Skin epidermis (tissue), 12 donors: ENCODE results near the gene AMOTL2.

ENCODE experiments used
- H3K27ac ChIP-seq, 21 experiments: fragments of 200-600 bp; sonication (generic) in 11 of 21; one replicate each; pipeline ENCODE4 v1.5.0; 2020; ENCODE audit warnings: mild to moderate bottlenecking in 3 of 21, inconsistent platforms in 2 of 21, moderate library complexity in 2 of 21
- H3K4me3 ChIP-seq, 7 experiments: fragments of 200-600 bp; sonication (generic) in 2 of 7; one replicate each; pipeline ENCODE4 v1.5.0; 2020; ENCODE audit warnings: inconsistent platforms in 2 of 7, mild to moderate bottlenecking in 2 of 7, moderate library complexity in 1 of 7

AMOTL2 gene

DNA sequence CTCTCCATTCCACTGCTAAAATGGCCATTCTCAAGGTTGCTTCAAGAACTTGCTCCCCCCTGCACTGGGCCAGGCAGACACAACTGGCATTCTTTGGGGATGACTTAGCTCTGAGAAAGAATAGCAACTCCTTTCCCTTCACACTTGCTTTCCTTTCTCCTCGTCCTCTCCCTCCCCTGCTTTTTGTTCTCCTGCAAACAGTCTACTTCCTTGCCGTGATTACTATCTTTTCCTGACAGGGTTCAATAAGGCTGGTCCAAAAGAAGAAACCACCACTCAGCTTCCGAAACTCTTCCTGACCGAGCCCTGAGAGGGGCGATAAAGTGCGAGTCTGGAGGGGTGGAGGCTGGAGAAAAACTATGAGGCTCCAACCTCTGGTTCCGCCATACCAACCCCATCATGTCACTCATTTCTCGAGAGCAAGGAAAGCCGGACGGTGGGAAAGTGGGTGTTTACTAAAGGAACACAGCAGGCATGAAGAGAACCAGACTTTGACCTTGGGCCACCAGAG is 5.0 kb downstream of the AMOTL2 start:
- Histone ChIP-seq H3K4me3 (no peak overlapping the region), H3K27ac (peak overlapping the region in 13 of 21 experiments; percentile 4 to 61 (median 37))

- Histone ChIP-seq H3K27ac (peak overlapping the region in 12 of 21 experiments; percentile 2 to 61 (median 38)), H3K4me3 (no peak overlapping the region)
Measured at GRCh38 chr3:134368751-134369105, 5.5 kb downstream of the AMOTL2 start.

GRCh38 chr3:134367869-134368750 is 6.1 kb downstream of the AMOTL2 start:
- Histone ChIP-seq H3K27ac (peak overlapping the region in 7 of 21 experiments; percentile 2 to 56 (median 19)), H3K4me3 (no peak overlapping the region)

DNA sequence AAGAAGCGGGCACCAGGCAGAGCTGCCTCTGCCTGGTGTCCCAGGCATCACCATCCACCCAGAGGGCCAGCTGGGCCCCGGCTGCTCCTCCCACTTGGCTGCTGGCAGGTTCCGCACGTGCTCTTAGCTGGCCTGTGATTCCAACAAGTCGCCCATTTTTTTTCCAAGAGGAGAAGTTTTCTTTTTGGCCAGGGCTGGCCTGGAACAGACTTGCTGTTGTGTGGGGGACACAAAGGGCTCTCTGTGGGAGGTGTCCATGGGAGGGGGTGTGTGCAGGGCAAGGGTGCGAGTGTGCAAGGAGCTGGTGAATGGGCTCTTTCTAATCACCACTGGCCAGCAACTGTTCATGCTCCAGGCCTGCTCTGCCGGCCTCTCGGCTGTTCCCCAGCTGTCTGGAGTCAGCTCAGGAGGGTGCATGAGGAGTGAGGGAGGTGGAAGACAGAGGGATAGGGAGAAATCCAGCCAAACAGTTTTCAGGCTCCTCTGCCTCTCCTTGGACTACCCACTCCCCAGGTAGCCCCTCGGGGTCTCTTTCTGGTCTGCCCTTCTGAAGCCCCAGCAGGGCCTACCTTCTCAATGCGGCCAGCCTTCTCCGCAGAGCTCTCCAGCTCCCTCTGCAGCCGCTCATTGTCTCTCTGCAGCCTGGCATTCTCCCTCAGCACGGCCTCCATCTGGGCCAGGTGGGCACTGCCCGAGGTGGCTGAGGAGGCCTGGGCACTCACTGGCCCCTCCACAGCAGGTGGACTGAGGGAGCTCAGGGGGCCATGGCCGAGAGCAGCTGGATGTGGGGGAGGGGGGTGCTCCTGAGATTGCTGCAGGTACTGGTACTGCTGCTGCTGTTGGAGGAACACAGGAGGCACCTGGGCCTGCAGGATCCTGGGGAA is 7.1 kb downstream of the AMOTL2 start:
- H3K27ac ChIP-seq: peak overlapping the region in 7 of 21 experiments; percentile 3 to 51 (median 45)

GRCh38 chr3:134366221-134366927 is 7.9 kb downstream of the AMOTL2 start:
- Histone ChIP-seq H3K27ac (peak overlapping the region in 6 of 21 experiments; percentile 24 to 50 (median 40)), H3K4me3 (no peak overlapping the region)

More for the DNA sequence above, 7.1 kb downstream of the AMOTL2 start:
- H3K4me3 ChIP-seq: no peak overlapping the region

DNA sequence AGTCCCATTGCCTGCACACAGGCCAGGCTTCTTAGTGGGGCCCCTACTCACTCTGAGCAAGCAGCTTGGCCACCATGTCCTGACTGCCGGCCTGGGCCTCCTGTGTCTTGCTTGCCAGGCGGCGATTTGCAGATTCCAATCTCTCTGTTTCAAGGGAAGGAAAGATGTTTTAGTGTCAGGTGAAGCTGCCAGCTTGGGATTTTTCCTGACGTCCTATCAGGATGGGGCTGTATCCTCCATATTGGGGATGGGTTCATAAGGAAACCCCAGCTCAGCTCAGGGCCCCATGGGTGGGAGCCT is 8.5 kb downstream of the AMOTL2 start:
- no peak overlapping the region for H3K4me3 ChIP-seq
- peak overlapping the region in 4 of 21 experiments; percentile 7 to 88 (median 50) for H3K27ac ChIP-seq

- Histone ChIP-seq H3K4me3 (no peak overlapping the region), H3K27ac (peak overlapping the region in 16 of 21 experiments; percentile 2 to 90 (median 72))
Measured at GRCh38 chr3:134364936-134365765, 9.1 kb downstream of the AMOTL2 start.

- Histone ChIP-seq H3K4me3 (peak overlapping the region in 5 of 7 experiments; percentile 2 to 27 (median 10)), H3K27ac (peak overlapping the region in 19 of 21 experiments; percentile 16 to 90 (median 73))
Measured at GRCh38 chr3:134364061-134364935, 9.9 kb downstream of the AMOTL2 start.

DNA sequence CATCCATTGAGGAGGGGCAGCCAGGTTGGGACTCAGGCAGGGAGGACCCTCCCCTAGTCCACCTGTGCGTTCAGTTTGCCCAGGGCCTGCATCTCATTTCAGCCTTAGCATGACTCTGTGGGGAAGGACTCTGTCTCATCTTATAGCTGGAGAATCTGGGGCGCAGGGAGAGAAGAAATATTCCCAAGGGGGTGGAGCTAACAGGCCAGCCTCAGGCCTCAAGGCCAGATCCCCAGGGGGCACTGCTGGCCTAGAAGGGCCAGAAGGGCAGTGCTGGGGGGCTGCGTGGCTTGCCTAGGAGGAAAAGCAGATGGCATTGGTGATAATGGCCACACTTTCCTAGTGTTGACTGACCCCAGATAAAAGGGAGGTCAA is 10.9 kb downstream of the AMOTL2 start:
- Histone ChIP-seq H3K4me3 (peak overlapping the region in 1 of 7 experiments; percentile 14), H3K27ac (peak overlapping the region in 19 of 21 experiments; percentile 7 to 90 (median 73))

DNA sequence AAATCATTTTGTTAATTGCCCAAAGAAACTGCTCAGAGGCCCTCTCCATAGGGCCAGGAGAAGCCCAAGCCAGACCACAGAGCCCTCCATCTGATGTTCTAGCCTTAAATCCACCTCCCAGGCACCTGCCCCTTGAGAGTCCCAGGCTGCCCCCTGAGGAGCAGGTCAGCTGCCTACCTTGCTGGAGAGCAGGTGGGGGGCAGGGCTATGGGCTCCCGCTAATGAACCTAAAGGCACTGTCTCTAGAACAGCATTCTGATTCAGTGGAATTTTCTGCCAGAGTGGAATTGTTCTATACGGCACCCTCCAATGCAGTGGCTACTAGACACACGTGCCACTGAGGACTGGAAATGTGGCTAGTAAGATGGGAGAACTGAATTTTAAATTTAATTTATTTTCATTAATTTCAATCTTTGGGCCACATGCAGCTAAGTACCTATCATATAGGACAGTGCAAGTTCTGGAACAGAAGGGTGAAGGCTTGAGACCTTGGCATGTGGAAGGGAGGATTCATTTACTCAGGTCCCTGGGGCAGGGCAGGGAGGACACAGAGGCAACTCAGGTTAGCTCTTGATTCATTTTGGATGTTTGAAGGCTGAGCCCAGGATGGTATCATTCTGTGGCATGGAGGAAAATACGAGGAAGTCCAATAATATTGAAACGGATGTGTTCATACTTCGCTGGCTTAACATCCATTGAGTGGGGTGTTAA is 11.4 kb downstream of the AMOTL2 start:
- H3K27ac ChIP-seq: peak overlapping the region in 9 of 21 experiments; percentile 41 to 90 (median 75)
- no peak overlapping the region for H3K4me3 ChIP-seq

DNA sequence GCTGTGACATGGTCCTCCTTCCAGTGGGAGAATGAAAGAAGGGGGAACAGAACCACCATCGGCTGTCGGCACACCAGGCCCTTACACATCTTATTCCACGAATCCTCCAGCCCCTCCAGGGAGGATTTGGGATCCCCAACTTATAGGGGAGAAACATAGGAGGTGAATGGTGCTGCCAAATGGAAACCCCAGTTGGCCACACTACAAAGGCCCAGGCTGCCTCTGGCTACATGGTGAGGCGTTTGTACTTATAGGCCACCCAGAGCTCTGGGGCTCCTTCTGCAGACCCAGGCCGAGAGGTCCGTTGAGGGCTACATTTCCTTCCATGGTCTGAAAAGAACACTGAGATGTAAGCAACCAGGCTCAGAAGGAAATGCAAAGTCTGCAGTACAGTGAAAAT is 12.0 kb downstream of the AMOTL2 start:
- Histone ChIP-seq H3K27ac (peak overlapping the region in 5 of 21 experiments; percentile 16 to 77 (median 41)), H3K4me3 (no peak overlapping the region)

- H3K27ac ChIP-seq: peak overlapping the region in 2 of 21 experiments; percentile 43 to 44
- no peak overlapping the region for H3K4me3 ChIP-seq
Measured at GRCh38 chr3:134361162-134361835, 12.9 kb downstream of the AMOTL2 start.

DNA sequence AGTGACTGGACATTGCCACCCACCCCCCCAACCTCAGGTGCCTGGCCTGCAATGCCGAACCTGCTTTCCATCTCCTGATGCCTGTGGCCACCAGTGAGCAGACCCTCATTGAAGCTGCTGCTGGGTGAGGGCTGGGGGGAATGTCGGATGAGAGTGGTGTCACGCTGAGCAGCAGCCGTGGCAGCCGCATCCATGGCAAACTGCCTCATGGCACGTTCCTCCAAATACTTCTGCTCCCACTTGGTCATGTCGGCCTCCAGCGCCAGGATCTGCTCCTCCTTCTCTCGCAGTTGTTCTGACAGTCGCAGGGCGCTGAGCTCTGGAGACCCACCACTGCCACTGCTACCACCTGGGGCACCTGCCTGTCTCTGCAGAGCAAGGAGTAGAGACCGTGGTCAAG is 14.2 kb downstream of the AMOTL2 start:
- H3K4me3 ChIP-seq: no peak overlapping the region
- H3K27ac ChIP-seq: peak overlapping the region in 7 of 21 experiments; percentile 9 to 88 (median 57)

- H3K4me3 ChIP-seq: no peak overlapping the region
- H3K27ac ChIP-seq: peak overlapping the region in 13 of 21 experiments; percentile 2 to 88 (median 36)
Measured at GRCh38 chr3:134359121-134360010, 14.9 kb downstream of the AMOTL2 start.
